CD4-positive, alpha-beta T cell treated with Interleukin-6 at 100 ng/mL for 8 hours (primary cell): ENCODE data around the gene IFT80.
"Not testable (repeated sequence)": the region's sequence is repeated elsewhere in the genome, so short reads cannot be mapped to it uniquely, and the experiment has no call there.

ENCODE experiments used
- DNase-seq: peaks from one replicate; pipeline ENCODE4 v3.0.0-alpha.2; 2020; ENCODE audit warnings: mixed read lengths, low spot score

IFT80 gene

DNA sequence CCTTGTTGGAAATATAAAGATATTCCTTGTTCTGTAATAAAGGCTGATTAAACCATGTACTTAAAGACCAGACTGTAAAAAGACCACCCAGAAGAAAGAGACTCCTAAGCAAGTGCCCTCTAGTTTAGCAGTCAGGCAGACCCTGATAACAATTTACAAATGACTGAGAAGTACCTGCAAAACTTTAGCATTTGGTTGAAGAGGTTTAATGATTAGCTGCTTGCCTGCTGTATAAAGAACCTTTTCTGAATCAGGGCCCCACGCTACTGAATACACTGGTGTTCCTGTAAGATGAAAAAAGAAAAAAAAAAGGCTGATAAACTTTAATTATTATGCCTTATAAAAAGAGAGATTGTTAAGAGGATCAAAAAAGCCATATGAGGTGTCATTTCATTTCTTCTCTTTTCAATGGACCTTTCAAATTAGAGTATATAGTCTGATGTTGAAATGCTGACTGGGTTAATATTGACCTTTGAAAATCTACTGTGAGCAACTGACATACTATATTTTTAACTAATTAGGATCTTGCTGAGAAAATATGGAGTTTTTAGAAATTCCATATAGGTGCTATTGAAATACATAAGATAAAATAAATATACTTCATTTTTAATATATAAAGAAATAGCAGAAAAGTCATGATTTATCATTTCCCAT is 33.0 kb downstream of the IFT80 start:
- no peak for DNase-seq

DNA sequence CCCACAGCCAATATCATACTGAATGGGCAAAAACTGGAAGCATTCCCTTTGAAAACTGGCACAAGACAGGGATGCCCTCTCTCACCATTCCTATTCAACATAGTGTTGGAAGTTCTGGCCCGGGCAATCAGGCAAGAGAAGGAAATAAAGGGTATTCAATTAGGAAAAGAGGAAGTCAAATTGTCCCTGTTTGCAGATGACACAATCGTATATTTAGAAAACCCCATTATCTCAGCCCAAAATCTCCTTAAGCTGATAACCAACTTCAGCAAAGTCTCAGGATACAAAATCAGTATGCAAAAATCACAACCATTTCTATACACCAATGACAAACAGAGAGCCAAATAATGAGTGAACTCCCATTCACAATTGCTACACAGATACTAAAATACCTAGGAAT is 36.1 kb downstream of the IFT80 start:
- DNase-seq, result not testable (repeated sequence)

DNA sequence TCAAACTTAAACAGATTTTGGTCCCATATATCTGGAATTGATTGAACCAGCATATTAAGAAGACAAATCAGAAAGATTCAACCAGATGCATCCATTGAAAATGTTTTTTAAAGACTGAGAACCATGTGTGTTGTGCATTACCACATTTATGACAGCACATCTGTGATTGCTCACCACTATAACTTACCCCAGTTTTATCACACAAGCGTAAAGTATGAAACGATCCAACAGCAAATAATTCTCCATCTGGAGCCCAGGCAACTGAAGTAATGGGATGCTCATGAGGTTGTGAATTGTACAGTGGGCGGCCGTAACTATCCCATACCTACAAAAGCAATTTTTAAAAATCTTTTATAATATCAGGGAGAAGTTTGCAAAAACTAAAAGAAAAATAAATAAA is 43.2 kb downstream of the IFT80 start:
- no peak for DNase-seq

DNA sequence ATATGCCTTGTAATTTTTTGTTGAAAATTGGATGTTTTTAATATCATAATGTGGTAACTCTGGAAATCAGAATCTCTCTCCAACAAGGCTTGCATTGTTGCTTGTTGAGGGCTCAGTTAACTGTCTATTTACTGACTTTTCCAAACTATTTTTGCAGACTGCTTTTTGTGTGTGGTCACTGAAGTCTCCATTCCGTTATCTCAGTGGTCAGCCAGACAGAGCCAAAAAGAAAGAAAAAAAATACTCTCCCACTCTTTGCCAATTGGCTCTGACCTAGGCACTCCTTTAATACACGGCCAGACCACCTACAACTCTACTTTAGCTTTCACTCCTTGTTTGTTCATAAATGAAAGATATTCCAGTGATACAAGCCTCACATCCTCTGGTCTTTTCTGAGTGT is 52.5 kb downstream of the IFT80 start:
- no peak for DNase-seq

DNA sequence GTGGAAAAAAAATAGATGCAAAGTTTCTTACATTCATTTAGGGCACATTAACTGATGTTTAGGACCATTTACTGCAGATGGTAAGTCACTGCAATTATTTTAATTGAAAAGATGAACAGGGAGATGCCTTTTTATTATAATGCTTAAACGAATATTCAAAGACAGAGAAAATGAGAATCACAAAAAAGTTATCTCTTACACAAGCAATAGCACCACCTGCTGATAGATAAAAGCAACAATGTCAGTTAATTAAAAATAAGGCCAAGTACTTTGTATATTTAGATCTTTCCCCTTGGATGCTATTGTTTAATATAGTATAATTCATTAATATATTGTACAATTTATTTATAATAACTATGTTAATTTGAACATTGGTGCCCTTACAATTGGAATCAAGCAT is 55.9 kb downstream of the IFT80 start:
- DNase-seq, result no peak

DNA sequence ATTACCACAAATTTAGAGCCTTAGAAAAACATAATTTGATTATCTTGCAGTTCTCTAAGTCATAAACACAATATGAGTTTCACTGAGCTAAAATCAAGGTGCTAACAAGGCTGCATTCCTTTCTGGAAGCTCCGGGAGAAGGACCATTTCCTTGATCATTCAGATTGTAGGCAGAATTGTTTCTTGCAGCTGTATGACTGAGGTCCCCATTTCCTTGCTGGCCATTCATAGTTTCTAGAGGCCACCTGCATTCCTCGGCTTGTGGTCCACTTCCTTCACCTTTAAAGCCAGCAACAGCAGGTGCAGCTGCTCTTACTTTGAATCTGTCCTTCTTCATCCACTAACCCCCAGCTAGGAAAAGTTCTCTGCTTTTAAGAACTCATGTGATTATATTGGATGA is 58.7 kb downstream of the IFT80 start:
- no peak for DNase-seq

DNA sequence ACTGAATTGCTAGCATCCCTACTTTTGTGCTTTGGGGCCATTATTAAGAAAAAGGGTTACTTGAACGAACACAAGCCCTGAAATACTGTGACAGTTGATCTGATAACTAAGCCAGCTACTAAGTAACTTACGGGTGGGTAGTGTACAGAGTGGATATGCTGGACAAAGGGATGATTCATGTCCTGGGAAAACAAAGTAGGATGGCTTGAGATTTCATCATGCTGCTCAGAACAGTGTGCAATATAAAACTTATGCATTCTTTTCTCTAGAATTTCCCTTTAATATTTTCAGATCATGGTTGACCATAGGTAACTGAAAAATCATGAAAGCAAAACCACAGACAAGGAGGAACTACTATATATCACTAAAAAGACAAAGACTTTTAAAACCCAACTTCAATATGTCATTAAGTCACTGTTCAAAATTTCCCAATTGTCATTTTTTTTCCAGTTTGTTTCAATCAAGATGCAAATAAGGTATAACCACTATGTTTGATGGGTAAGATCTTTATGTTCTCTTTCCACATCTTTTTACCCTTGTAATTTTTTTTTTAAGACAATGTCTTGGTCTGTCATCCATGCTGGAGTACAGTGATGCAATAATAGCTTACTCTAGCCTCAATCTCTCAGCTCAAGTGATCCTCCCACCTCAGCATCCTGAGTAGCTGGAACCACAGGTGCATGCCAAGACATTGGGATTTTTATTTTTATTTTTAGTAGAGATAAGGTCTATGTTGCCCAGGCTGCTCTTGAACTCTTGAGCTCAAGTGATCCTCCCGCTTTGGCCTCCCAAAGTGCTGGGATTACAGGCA is 67.7 kb downstream of the IFT80 start:
- no peak for DNase-seq

DNA sequence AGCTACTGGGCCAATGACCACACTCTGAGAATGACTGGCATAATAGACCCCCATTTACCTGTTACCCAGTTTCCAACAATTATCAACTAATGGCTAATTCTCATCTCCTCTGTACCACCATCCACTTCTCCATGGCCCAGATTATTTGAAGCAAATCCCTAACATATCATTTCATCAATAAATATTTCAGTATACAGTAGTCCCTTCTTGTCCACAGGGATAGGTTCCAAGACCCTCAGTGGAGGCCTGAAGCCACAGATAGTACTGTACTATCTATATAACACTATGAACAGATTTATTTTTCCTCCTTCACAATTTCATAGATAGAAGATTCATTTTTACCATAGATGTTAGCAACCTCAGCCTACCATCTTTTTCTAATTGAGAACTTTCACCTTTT is 68.3 kb downstream of the IFT80 start:
- DNase-seq, result no peak

DNA sequence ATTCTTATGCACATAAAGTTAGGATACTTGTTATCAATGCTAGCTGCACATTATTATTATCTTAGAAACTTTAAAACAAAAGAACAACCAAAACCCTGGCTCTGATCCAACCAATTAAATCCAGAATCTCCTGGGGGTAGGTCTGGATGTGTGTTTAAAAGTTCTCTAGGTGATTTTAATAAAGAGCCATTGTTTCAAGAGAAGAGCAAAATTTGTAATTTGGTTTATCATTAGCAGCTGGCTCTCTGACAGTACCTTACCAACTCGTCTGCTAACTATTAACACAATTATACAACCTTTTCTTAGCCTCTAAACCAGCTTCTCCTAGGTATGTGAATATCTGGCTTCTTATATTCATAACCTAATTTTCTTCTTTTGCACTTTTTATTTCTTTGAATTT is 68.9 kb downstream of the IFT80 start:
- no peak for DNase-seq

DNA sequence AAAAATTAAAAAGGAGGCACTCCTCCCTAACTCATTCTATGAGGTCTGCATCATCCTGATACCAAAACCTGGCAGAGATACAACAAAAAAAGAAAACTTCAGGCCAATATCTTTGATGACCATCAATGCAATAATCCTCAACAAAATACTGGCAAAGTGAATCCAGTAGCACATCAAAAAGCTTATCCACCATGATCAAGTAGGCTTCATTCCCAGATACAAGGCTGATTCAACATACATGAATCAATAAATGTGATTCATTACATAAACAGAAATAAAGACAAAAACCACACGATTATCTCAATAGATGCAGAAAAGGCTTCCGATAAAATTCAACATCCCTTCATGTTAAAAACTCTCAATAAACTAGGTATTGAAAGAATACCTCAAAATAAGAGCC is 72.7 kb downstream of the IFT80 start:
- DNase-seq, result not testable (repeated sequence)

DNA sequence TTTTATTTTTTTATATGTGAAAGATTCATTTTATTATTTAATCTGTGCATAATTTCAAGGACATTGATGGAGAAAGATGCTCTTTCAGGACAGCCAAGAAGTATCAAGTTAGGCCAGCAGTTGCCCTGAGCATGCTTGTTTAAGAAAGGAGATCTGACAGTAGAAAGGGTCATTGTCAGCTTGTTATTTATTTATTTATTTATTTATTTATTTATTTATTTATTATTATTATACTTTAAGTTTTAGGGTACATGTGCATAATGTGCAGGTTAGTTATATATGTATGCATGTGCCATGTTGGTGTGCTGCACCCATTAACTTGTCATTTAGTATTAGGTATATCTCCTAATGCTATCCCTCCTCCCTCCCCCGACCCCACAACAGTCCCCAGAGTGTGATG is 77.2 kb downstream of the IFT80 start:
- not testable (repeated sequence) for DNase-seq

DNA sequence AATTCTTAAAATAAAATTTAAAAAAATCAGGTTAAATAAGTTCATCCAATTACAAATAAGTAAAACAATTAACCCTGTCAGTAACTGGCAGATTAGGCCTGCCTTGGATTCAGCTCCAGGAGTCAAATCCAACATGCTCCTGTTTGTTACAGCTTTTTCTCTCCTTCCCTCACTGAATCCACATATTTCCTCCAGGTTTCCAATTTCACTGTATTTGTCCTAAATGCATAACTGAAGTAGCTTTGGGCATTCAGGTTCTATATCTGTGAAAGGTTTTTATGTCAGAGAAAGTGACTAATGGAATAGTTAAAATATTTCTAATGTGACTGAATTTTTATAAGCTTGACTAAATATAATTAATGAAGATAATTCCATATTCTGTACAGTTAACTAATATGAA is 79.7 kb downstream of the IFT80 start:
- no peak for DNase-seq

DNA sequence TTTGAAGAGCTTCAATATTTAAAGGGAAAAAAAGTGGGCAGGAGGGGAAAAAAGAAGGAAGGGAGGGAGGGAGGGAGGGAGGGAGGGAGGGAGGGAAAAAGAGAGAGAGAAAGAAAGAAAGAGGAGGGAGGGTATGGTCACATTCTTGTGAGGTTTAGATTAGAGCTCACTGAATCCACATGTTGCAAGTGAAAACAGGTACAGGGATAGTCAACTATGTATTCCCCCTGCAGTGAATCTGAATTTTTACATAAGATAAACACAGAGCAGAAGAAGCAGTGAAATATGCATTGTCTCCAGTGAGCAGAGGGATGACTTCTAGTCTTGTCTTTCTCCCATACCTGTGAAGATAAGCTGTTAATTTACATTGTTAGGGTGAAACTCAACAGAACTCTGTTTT is 84.0 kb downstream of the IFT80 start:
- DNase-seq, result no peak

DNA sequence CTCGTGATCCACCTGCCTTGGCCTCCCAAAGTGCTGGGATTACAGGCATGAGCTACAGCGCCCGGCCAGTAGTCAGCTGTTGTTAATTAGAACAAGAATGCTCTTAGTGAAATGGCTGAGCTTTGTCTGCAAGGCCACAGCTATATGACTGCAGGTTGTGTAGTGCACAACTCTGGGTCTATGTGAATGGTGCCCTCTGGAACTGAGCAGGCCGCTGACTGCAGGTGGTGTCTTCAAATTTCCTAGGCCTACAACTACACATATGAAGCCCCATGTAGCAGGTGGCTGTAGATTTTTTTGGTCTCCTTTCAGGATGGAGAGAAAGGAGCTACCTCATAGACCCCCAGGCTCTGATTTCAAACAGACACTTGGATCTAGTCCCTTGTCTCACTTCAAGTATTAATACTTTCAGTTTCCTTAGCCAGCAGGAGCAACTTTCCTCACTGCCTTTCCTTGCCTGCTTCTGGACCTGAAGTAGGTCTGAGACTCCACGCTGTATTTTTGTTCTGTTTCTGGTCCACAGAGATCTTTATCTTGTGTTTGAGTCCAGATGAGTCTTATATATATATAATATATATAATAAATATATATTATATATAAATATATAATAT is 86.9 kb downstream of the IFT80 start:
- no peak for DNase-seq

DNA sequence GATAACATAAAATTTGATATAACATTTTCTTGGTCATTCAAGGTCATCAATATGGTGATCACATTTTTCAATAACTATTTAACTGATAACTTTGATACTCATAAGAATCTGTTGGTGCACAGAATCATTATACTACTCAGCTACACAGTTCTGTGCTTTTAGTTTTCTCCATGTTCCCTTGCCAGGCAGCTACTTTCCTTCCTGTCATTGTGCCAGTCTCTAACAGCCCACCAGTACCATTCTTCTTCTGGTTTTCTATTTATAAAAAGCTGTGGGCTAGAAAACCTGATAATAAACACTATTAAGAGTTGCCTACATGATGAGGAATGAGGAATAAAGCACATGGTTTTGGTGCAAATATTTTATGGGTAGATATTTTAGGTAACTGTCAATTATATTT is 96.2 kb downstream of the IFT80 start:
- DNase-seq, result no peak

DNA sequence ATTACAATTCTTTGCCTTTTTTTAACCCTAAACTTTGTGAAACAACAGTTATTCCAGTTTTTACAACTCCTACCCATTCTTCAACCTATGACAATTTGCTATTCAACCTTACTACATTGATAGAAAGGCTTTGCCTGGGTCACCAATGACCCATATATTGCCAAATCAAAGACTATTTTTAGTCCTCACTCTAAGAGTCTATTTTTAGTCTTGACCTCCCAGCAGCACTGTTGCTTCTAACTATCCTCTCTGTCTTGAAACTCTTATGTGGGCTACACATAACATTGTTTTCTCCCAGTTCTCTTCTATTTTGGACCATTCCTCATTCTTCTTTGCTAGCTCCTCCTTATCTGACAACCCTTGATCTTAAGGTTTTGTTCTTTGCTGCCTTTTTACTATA is 102.4 kb downstream of the IFT80 start:
- DNase-seq, result no peak

DNA sequence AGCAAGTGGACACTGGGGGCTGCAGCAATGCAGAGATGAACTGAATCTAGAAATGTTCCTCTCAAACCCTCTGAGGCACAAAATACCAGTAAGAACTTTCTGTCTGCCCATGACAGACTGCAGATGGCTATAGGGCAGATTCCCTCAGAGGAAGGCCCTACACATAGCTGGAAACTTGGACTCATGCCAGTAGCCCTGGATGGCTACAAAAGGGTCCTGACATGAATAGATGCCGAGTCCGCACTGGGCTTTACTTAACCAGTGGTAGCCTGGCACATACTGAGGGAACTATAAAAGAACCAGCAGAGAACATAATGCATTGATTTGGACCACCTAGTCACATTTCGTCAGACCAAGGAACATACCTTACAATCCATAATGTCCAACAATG is 107.1 kb downstream of the IFT80 start:
- no peak for DNase-seq

DNA sequence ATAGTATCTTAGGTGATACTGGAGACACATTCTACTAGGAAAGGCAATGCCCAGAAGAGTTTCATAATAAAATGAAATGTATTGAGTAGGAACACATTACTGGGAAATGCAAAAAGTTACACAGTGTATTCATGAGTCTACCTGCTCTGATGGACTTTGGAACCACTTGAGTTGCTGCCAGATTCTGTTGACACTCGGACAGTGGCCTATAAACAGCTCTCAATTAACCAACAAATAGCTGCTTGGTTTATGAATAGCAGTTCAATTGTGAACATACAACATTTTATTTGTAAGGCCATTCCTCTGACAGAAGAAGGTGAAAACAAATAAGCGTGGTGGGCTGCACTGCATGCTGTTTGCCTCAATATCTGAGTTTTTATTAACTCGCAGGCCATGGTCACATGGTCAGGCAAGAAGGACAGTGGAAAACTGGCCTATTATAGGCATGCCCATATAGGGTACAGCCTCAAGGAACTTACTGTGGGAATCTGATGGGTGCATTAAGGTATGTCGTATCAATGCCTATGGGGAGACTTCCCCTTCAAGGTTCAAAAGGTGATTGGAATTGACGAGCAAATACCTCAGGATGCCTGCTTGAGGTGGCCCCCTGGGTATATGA is 107.6 kb downstream of the IFT80 start:
- DNase-seq, result no peak

DNA sequence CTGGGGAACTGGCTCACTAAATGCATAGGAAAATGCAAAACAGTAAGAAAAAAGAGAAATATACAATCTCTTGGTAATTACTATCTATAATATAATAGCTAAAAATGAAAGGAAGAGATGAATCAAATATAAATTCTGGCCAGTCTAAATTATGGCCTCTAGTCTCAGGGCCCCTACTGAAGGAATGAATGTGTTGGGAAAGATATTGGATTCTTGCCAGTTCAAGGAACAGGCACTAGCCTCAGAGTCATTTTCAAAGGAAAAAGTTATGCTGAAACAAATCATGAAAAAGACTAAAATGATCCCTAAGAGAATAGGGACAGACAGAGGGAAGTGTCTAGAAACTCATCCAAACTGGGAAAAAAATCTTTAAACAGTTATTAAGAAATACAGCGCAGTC is 111.4 kb downstream of the IFT80 start:
- no peak for DNase-seq

DNA sequence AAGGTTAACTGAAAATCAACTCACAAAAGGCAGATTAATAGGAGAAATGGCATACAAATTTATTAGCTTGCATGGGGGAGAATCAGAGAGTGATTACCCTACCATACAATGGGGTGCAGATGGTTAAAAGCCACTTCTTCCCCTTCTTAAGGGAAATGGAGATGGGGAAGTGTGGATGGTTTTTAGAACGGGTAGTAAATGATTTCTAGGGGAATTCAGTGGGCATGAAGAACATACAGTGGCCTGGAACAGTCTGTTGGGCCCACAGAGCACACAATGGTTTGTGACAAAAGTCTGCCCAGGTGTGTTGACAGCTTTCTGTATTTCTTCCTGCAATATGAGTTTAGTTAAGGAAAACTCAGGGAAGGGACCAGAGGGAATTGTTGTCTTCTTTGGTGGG is 112.8 kb downstream of the IFT80 start:
- DNase-seq, result no peak

DNA sequence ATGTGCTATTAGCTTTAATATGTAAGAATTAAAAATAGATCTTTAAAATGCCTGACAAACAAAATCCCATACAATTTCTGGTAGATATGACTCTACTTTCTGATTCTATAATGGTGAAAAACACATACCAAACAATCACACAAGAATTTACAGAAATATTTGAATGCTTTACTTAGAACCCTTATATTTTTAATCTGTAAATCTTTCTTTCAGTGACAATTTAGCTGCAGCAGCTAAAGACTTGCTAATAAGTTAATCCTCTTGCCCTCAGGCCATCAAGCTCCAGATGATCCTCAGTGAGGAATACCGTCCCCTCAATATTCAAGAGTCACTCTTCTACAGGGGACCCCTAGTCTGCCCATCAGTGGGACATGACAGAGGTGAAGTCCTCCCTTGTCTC is 118.2 kb downstream of the IFT80 start:
- no peak for DNase-seq

DNA sequence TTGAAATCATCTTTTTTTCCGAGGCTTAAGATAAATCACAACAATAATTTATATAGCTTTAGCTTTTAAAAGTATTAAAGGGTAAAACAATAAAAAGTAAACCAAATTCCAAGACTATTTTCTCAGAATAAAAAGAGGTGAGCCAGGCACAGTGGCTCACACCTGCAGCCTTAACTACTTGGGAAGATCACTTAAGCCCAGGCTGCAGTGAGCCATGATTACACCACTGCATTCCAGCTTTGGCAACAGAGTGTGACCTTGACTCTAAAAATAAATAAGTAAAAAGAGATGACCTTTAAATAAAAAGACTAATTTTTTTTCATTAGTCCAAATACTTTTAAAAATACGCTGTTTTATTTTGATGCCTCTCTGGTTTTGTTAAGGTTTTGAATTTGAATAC is 119.4 kb downstream of the IFT80 start:
- no peak for DNase-seq

DNA sequence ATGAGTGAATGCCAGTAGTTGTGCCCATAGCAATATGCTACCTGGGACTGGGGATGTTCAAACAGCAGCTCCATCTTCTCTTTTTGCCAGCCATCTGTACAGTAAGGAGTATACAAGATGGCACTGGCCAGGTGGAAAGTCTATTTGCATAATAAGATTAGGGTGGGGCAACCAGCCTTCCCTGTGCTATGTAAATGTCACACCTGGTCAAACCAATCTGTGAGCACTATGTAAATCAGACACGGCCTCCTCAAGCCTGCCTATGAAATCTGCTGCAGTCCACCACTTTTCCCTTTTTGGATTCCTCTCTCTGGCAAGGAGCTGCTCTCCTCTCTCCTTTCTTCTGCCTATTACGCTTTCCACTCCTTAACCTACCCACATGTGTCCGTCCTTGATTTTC is 120.8 kb downstream of the IFT80 start:
- no peak for DNase-seq
